Psoas muscle (tissue), 8 donors: Measurements from ENCODE around the gene OR5K2. TPM values are rescaled to one million over a fixed set of nuclear protein-coding genes. Genes with fewer than 3 reads are reported as not detected.
A peak's percentile ranks its signal among the peaks of the same experiment; 100 is the strongest.

Experiments
- ATAC-seq, 4 donors: fragments of 200-7000 bp; cut with Tn5 transposase; one replicate each; pipeline ENCODE4 v1.9.1; 2020; ENCODE audit warnings: moderate library complexity in 3 of 4, mild to moderate bottlenecking in 2 of 4
- DNase-seq, 2 donors: peaks; one replicate each; pipeline ENCODE4 v3.0.0-alpha.2; 2020
- H3K27ac ChIP-seq: fragments of 200-600 bp; one replicate; pipeline ENCODE4 v1.8.0; 2022
- H3K27me3 ChIP-seq, 3 donors: fragments of 200-600 bp in 1 of 3; one replicate each; pipeline versions ENCODE4 v1.6.1 to v1.8.0; 2013 to 2022; ENCODE audit warnings: low read length in 2 of 3, mild to moderate bottlenecking in 2 of 3, moderate library complexity in 1 of 3; ENCODE audit not compliant: insufficient read depth in 3 of 3
- H3K36me3 ChIP-seq, 2 donors: fragments of 200-600 bp in 1 of 2; one replicate each; pipeline versions ENCODE4 v1.6.1 to v1.8.0; 2013 to 2022; ENCODE audit warnings: low read depth in 1 of 2, mild to moderate bottlenecking in 1 of 2, moderate library complexity in 1 of 2; ENCODE audit not compliant: insufficient read depth in 1 of 2
- H3K4me1 ChIP-seq: fragments of 200-600 bp; one replicate; pipeline ENCODE4 v1.8.0; 2022
- H3K4me3 ChIP-seq: fragments of 200-600 bp; one replicate; pipeline ENCODE4 v1.8.0; 2022; ENCODE audit warnings: mild to moderate bottlenecking
- H3K9me3 ChIP-seq: fragments of 200-600 bp; one replicate; pipeline ENCODE4 v1.8.0; 2022
- WGBS, 3 donors: extraction: QIAGEN DNeasy Blood & Tissue Kit; methylation state at CpG; one replicate each; pipeline versions ENCODE4 v1.1.6 to v1.1.7; 2013; 5-methylcytosine and 5-hydroxymethylcytosine counted together
- intact Hi-C, 2 donors: fragments of 100-400 bp; cut with DNase I; formaldehyde crosslinking; loops; one replicate each; pipeline versions ENCODE4 v1.11.0 to v1.14.2; 2022
- polyA plus RNA-seq, 3 donors: library from polyadenylated mRNA; stranded (reverse); fragments of 200-250 nt; gene quantifications; one replicate each; pipeline ENCODE4 v1.2.3, GENCODE V29; 2013
- total RNA-seq, 4 donors: library from RNA; stranded (reverse); fragmentation: NEBNext Ultra II Directional in 2 of 4; extraction: Animal tissue kit (Norgen Biotek cat#: 25700) in 2 of 4; gene quantifications; one replicate each; pipeline versions ENCODE4 v1.2.1 to v1.2.4, GENCODE V29; 2021 to 2023
- TF ChIP-seq, protein P1 (sequence below): fragments of 200-600 bp; IDR thresholded peaks from one replicate; pipeline ENCODE4 v1.8.0; 2022; ENCODE audit warnings: antibody characterized with exemption
- donor health status: healthy with polysubstance abuse.
- donor health status: DM: no; HTN: no; CAD: no; lungs with moderate emphysema.
- donor health status: Bipolar disorder and iron deficiency.
- donor health status: healthy.
- donor health status: DM: yes; HTN: yes; CAD: no.
- donor health status: DM: no; HTN: no; CAD: no.
- donor health status: DM: no; HTN: no; CAD: no.
- donor health status: DM: yes; HTN: yes; CAD: no.

OR5K2 gene
- total and polyA plus RNA-seq, 7 donors: not detected

DNA sequence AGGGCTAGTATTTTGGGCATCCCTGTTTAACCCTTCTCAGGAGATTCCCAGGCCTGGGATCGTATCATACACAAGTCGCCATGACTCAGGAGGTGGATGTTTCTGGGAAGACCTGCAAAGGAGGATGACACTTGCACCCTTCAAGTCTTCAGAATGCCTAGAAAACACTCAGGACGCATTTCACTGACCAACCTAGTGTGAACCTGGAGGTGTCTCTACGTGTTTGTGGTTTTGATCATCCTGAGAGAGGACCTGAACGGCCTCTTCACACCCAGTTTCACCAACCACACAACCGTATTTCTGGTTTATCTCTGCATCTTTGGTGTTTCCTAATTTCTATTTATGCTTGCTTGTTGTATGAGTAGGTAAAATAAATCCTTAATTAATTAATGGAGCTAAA lies 28.0 kb downstream of the OR5K2 start:
- WGBS, 3 donors: 87 to 89% (median 88%) methylated on average over 6 of the region's 6 CpGs
- no peak for ATAC-seq
- Histone ChIP-seq H3K27ac (no peak overlapping the region), H3K36me3 (peaks cover 0 to 8% of the 10 kb centered on the region in 2 donors), H3K27me3 (no peaks in the 10 kb centered on the region), H3K9me3 (no peaks in the 10 kb centered on the region), H3K4me3 (no peak overlapping the region), H3K4me1 (peaks cover 22% of the 10 kb centered on the region)
- no peak for DNase-seq
- intact Hi-C loops: loop anchor here in 1 of 2 donors (5.0 kb wide), 1 partner anchor 67 kb away; the partner anchor contains the start of gene CPOX
- TF ChIP-seq, protein P1, sequence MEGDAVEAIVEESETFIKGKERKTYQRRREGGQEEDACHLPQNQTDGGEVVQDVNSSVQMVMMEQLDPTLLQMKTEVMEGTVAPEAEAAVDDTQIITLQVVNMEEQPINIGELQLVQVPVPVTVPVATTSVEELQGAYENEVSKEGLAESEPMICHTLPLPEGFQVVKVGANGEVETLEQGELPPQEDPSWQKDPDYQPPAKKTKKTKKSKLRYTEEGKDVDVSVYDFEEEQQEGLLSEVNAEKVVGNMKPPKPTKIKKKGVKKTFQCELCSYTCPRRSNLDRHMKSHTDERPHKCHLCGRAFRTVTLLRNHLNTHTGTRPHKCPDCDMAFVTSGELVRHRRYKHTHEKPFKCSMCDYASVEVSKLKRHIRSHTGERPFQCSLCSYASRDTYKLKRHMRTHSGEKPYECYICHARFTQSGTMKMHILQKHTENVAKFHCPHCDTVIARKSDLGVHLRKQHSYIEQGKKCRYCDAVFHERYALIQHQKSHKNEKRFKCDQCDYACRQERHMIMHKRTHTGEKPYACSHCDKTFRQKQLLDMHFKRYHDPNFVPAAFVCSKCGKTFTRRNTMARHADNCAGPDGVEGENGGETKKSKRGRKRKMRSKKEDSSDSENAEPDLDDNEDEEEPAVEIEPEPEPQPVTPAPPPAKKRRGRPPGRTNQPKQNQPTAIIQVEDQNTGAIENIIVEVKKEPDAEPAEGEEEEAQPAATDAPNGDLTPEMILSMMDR: no peak

DNA sequence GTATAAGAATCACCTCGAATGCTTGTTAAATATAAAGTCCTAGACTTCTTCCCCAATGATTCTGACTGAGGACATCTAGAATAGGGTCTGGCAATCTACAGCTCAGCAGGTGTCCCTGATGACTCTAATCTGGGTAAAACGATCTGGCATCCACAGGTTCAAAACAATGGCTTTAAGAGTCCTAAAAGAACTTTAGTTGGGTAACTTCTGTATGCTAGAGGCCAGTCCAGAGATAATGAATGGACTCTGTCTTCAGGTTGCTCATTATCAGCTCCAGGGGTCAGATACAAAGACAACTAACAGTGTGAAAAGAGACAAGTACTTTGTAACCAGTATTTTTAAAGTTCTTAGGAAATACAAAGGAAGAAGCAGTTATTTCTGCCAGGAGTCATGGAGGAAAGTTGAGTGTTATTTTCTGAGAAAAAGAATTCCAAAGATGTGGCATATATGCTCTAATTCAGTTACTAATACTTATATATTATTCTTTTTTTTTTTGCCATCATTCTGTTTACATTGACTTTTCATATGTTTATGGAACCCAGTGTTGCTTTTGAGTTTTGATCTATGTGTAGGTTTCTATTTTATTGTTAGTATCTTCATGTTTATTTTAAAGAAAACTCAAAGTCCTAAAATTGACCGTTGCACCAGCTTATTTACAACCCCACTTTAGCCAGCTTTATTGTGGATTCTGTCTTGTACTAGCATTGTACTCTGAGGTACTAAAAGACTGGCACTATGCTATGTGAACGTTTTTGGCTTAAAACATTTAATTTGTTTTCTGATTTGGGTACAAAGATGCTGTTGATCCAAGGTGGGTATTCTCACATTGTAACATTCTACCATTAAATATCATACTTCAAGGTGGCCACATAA lies 31.2 kb downstream of the OR5K2 start:
- WGBS, 3 donors: 48 to 51% (median 49%) methylated on average over 4 of the region's 4 CpGs

DNA sequence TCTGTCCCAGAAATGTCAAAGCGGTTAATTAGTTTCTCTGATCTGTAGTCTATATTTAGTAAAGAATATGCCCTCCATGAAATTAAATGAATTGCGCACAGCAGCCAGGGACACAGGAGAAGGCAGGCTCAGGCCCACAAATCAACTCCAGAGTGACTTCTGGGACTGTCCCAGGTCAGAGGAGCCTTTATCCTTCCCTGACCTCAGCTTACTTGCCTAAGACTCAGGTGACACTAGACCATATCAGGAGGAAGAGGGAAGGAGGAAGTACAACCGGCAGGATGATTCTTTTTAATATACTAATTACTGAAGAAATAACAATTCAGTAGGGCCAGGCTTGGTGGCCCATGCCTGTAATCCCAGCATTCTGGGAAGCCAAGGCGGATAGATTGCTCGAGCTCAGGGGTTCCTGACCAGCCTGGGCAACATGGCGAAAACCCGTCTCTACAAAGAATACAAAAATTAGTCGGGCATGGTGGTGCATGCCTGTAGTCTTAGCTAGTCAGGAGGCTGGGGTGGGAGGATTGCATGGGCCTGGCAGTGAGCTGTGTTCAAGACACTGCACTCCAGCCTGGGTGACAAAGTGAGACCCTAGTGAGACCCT lies 32.5 kb downstream of the OR5K2 start:
- WGBS, 3 donors: 60 to 74% (median 62%) methylated on average over 8 of the region's 8 CpGs
- DNase-seq (no peak), ATAC-seq (peak; percentile 66 to 95 (median 90))
- Histone ChIP-seq H3K4me3 (no peak overlapping the region), H3K9me3 (no peaks in the 10 kb centered on the region), H3K4me1 (peaks cover 8% of the 10 kb centered on the region), H3K27me3 (no peaks in the 10 kb centered on the region), H3K36me3 (no peaks in the 10 kb centered on the region), H3K27ac (no peak overlapping the region)
- intact Hi-C loops: loop anchor here in 1 of 2 donors (5.0 kb wide), 1 partner anchor 62 kb away; the partner anchor contains the start of gene CPOX
- TF ChIP-seq, protein P1: no peak

More for the DNA sequence above, 31.2 kb downstream of the OR5K2 start:
- H3K4me1 ChIP-seq: peaks cover 8% of the 10 kb centered on the region
- no peak for ATAC-seq
- no peaks in the 10 kb centered on the region for H3K9me3 ChIP-seq
- H3K4me3 ChIP-seq: no peak overlapping the region
- no peak overlapping the region for H3K27ac ChIP-seq
- H3K27me3 ChIP-seq: no peaks in the 10 kb centered on the region
- H3K36me3 ChIP-seq: no peaks in the 10 kb centered on the region
- no peak for DNase-seq
- TF ChIP-seq, protein P1: no peak
- intact Hi-C loops: loop anchor here in 1 of 2 donors (5.0 kb wide), 1 partner anchor 64 kb away; the partner anchor contains the start of gene CPOX

DNA sequence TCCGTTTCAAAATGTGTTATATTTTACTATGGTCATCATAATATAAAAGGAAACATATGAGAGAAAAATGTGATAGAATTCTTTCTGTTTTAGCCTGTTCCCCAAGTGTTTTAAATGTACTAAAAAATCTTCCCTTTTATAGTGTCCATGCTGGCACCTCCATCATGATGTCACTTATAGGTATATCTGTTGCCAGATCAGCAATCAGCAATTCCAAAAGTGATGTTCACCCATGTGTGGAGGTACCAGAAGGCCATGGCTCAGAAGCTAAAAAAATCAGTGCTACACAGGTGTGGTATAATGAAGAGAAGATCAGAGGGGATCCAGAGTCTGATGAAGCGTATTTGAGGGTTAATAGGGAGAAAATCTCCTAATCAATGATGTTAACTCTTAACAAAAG lies 33.2 kb downstream of the OR5K2 start:
- intact Hi-C loops: no loop called here
- WGBS, 3 donors: 85 to 89% (median 87%) methylated on average over 2 of the region's 2 CpGs
- Histone ChIP-seq H3K27ac (no peak overlapping the region), H3K4me3 (no peak overlapping the region), H3K4me1 (peaks cover 8% of the 10 kb centered on the region), H3K9me3 (no peaks in the 10 kb centered on the region), H3K27me3 (no peaks in the 10 kb centered on the region), H3K36me3 (no peaks in the 10 kb centered on the region)
- no peak for ATAC-seq
- TF ChIP-seq, protein P1: no peak
- no peak for DNase-seq
